GM12872 (cell line): Measurements from ENCODE around the gene PKDCC.

Source experiments
- CTCF ChIP-seq: IDR thresholded peaks from 3 replicates; pipeline ENCODE4 v1.5.1; 2011; ENCODE audit warnings: low read depth, mild to moderate bottlenecking, low read length, moderate library complexity; ENCODE audit not compliant: insufficient read depth

The PKDCC gene

GRCh38 chr2:42064417-42064942, 16.7 kb downstream of the PKDCC start:
- TF ChIP-seq CTCF = no peak

GRCh38 chr2:42067521-42067920, 19.7 kb downstream of the PKDCC start:
- no peak for TF ChIP-seq CTCF

- TF ChIP-seq CTCF = no peak
Measured at GRCh38 chr2:42068571-42069178, 20.9 kb downstream of the PKDCC start.

- no peak for TF ChIP-seq CTCF
Measured at GRCh38 chr2:42069568-42069967, 21.7 kb downstream of the PKDCC start.

- TF ChIP-seq CTCF = no peak
Measured at GRCh38 chr2:42071791-42072190, 24.0 kb downstream of the PKDCC start.

- TF ChIP-seq CTCF = no peak
Measured at GRCh38 chr2:42072349-42073118, 24.7 kb downstream of the PKDCC start.

GRCh38 chr2:42073739-42074503, 26.1 kb downstream of the PKDCC start:
- no peak for TF ChIP-seq CTCF
